ENCODE data around the gene NKX1-2. TPM values are rescaled to one million over a fixed set of nuclear protein-coding genes. Genes with fewer than 3 reads are reported as not detected.

Gene NKX1-2
- total and polyA plus RNA-seq, 2 experiments from 2014 or later = 9.8 to 39.4 TPM

DNA sequence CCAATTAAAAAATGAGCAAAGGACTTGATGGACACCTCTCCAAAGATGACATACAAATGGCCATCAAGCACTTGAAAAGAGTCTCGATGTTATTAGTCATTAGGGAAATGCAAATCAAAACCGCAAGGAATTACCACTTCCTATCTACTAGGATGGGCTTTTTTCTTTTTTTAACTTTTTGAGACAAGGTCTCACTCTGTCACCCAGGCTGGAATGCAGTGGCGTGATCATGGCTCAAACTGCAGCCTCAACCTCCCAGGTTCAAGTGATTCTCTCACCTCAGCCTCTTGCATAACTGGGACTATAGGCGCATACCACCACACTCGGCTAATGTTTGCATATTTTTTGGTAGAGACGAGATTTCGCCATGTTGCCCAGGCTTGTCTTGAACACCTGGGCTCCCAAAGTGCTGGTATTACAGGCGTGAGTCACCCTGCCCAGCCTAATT lies 13.6 kb downstream of the NKX1-2 start:
- ATAC-seq (no peak), DNase-seq (ENCODE audit: low spot score) (no peak)
- Mint-ChIP-seq H3K27ac (no peak overlapping the region), H3K27me3 (ENCODE audit: insufficient read depth, low read depth, poor library complexity) (peaks cover 3% of the 10 kb centered on the region), H3K9me3 (no peaks in the 10 kb centered on the region), H3K36me3 (ENCODE audit: low read depth) (no peaks in the 10 kb centered on the region), H3K4me3 (no peak overlapping the region), H3K4me1 (no peaks in the 10 kb centered on the region)
- no peak overlapping the region for H3K27ac ChIP-seq (ENCODE audit: low read depth)
- H3K27me3 ChIP-seq (ENCODE audit: insufficient read depth) = no peaks in the 10 kb centered on the region
- H4K20me1 ChIP-seq (replicated peaks; ENCODE audit: insufficient read depth) = no peaks in the 10 kb centered on the region
- no peaks in the 10 kb centered on the region for H3K4me1 ChIP-seq (ENCODE audit: insufficient read depth)
- H3K4me3 ChIP-seq = no peak overlapping the region
- H3K4me2 ChIP-seq = no peak overlapping the region
- H3F3A ChIP-seq (replicated peaks; ENCODE audit: low read depth) = no peaks in the 10 kb centered on the region
- TF ChIP-seq, protein P1, sequence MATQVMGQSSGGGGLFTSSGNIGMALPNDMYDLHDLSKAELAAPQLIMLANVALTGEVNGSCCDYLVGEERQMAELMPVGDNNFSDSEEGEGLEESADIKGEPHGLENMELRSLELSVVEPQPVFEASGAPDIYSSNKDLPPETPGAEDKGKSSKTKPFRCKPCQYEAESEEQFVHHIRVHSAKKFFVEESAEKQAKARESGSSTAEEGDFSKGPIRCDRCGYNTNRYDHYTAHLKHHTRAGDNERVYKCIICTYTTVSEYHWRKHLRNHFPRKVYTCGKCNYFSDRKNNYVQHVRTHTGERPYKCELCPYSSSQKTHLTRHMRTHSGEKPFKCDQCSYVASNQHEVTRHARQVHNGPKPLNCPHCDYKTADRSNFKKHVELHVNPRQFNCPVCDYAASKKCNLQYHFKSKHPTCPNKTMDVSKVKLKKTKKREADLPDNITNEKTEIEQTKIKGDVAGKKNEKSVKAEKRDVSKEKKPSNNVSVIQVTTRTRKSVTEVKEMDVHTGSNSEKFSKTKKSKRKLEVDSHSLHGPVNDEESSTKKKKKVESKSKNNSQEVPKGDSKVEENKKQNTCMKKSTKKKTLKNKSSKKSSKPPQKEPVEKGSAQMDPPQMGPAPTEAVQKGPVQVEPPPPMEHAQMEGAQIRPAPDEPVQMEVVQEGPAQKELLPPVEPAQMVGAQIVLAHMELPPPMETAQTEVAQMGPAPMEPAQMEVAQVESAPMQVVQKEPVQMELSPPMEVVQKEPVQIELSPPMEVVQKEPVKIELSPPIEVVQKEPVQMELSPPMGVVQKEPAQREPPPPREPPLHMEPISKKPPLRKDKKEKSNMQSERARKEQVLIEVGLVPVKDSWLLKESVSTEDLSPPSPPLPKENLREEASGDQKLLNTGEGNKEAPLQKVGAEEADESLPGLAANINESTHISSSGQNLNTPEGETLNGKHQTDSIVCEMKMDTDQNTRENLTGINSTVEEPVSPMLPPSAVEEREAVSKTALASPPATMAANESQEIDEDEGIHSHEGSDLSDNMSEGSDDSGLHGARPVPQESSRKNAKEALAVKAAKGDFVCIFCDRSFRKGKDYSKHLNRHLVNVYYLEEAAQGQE (IDR thresholded peaks at IDR 0.05; ENCODE audit: unreplicated experiment) = no peak
- TF ChIP-seq NANOG (IDR thresholded peaks at IDR 0.05; ENCODE audit: borderline replicate concordance) = no peak
- TF ChIP-seq, protein P2, sequence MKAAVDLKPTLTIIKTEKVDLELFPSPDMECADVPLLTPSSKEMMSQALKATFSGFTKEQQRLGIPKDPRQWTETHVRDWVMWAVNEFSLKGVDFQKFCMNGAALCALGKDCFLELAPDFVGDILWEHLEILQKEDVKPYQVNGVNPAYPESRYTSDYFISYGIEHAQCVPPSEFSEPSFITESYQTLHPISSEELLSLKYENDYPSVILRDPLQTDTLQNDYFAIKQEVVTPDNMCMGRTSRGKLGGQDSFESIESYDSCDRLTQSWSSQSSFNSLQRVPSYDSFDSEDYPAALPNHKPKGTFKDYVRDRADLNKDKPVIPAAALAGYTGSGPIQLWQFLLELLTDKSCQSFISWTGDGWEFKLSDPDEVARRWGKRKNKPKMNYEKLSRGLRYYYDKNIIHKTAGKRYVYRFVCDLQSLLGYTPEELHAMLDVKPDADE (IDR thresholded peaks at IDR 0.05) = no peak
- no peak for TF ChIP-seq JUNB (IDR thresholded peaks at IDR 0.05; ENCODE audit: unreplicated experiment)
- no peak for TF ChIP-seq STAT1 (IDR thresholded peaks at IDR 0.05; ENCODE audit: unreplicated experiment)
- no peak for TF ChIP-seq EZH2 (IDR thresholded peaks at IDR 0.05; ENCODE audit: low read depth, unreplicated experiment)
- no peak for TF ChIP-seq POLR2AphosphoS5 (IDR thresholded peaks at IDR 0.05; ENCODE audit: low read depth)
- TF ChIP-seq, protein P3, sequence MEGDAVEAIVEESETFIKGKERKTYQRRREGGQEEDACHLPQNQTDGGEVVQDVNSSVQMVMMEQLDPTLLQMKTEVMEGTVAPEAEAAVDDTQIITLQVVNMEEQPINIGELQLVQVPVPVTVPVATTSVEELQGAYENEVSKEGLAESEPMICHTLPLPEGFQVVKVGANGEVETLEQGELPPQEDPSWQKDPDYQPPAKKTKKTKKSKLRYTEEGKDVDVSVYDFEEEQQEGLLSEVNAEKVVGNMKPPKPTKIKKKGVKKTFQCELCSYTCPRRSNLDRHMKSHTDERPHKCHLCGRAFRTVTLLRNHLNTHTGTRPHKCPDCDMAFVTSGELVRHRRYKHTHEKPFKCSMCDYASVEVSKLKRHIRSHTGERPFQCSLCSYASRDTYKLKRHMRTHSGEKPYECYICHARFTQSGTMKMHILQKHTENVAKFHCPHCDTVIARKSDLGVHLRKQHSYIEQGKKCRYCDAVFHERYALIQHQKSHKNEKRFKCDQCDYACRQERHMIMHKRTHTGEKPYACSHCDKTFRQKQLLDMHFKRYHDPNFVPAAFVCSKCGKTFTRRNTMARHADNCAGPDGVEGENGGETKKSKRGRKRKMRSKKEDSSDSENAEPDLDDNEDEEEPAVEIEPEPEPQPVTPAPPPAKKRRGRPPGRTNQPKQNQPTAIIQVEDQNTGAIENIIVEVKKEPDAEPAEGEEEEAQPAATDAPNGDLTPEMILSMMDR (conservative IDR thresholded peaks at IDR 0.05; ENCODE audit: low read depth in 2 of 2) = no peak
- TF ChIP-seq, protein P4, sequence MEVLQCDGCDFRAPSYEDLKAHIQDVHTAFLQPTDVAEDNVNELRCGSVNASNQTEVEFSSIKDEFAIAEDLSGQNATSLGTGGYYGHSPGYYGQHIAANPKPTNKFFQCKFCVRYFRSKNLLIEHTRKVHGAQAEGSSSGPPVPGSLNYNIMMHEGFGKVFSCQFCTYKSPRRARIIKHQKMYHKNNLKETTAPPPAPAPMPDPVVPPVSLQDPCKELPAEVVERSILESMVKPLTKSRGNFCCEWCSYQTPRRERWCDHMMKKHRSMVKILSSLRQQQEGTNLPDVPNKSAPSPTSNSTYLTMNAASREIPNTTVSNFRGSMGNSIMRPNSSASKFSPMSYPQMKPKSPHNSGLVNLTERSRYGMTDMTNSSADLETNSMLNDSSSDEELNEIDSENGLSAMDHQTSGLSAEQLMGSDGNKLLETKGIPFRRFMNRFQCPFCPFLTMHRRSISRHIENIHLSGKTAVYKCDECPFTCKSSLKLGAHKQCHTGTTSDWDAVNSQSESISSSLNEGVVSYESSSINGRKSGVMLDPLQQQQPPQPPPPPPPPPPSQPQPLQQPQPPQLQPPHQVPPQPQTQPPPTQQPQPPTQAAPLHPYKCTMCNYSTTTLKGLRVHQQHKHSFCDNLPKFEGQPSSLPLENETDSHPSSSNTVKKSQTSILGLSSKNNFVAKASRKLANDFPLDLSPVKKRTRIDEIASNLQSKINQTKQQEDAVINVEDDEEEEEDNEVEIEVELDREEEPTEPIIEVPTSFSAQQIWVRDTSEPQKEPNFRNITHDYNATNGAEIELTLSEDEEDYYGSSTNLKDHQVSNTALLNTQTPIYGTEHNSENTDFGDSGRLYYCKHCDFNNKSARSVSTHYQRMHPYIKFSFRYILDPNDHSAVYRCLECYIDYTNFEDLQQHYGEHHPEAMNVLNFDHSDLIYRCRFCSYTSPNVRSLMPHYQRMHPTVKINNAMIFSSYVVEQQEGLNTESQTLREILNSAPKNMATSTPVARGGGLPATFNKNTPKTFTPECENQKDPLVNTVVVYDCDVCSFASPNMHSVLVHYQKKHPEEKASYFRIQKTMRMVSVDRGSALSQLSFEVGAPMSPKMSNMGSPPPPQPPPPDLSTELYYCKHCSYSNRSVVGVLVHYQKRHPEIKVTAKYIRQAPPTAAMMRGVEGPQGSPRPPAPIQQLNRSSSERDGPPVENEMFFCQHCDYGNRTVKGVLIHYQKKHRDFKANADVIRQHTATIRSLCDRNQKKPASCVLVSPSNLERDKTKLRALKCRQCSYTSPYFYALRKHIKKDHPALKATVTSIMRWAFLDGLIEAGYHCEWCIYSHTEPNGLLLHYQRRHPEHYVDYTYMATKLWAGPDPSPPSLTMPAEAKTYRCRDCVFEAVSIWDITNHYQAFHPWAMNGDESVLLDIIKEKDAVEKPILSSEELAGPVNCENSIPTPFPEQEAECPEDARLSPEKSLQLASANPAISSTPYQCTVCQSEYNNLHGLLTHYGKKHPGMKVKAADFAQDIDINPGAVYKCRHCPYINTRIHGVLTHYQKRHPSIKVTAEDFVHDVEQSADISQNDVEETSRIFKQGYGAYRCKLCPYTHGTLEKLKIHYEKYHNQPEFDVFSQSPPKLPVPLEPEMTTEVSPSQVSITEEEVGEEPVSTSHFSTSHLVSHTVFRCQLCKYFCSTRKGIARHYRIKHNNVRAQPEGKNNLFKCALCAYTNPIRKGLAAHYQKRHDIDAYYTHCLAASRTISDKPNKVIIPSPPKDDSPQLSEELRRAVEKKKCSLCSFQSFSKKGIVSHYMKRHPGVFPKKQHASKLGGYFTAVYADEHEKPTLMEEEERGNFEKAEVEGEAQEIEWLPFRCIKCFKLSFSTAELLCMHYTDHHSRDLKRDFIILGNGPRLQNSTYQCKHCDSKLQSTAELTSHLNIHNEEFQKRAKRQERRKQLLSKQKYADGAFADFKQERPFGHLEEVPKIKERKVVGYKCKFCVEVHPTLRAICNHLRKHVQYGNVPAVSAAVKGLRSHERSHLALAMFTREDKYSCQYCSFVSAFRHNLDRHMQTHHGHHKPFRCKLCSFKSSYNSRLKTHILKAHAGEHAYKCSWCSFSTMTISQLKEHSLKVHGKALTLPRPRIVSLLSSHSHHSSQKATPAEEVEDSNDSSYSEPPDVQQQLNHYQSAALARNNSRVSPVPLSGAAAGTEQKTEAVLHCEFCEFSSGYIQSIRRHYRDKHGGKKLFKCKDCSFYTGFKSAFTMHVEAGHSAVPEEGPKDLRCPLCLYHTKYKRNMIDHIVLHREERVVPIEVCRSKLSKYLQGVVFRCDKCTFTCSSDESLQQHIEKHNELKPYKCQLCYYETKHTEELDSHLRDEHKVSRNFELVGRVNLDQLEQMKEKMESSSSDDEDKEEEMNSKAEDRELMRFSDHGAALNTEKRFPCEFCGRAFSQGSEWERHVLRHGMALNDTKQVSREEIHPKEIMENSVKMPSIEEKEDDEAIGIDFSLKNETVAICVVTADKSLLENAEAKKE (CRISPR knock-in tag; IDR thresholded peaks at IDR 0.05) = no peak
- no peak for TF ChIP-seq ZNF114 (CRISPR knock-in tag; IDR thresholded peaks at IDR 0.05)
- no peak for TF ChIP-seq ZNF331 (CRISPR knock-in tag; IDR thresholded peaks at IDR 0.05; ENCODE audit: low read depth)
- TF ChIP-seq EZH2phosphoT487 (IDR thresholded peaks at IDR 0.05; ENCODE audit: unreplicated experiment) = no peak
- no peak for TF ChIP-seq CREB1 (CRISPR knock-in tag; IDR thresholded peaks at IDR 0.05; ENCODE audit: low read depth)
- no peaks in the 10 kb centered on the region for H3K79me2 ChIP-seq (replicated peaks; ENCODE audit: insufficient read depth)
- H2AFZ ChIP-seq = no peak overlapping the region
- H3K36me3 ChIP-seq (ENCODE audit: insufficient read depth) = no peaks in the 10 kb centered on the region
- H3K9me2 ChIP-seq (ENCODE audit: insufficient read depth) = no peaks in the 10 kb centered on the region

Measured in GM23338 (cell line).